Brain microvascular endothelial cell (primary cell): ENCODE results near the gene LMAN1.

Experiments
- DNase-seq: peaks from one replicate; pipeline ENCODE4 v3.0.0-alpha.2; 2020
- H3K27ac ChIP-seq: fragments of 250-450 bp; sonication (Bioruptor Pico); 2 replicates; pipeline ENCODE4 v1.5.1; 2020; ENCODE audit warnings: mild to moderate bottlenecking, moderate library complexity
- H3K27me3 ChIP-seq: fragments of 250-450 bp; sonication (Bioruptor Pico); replicated peaks from 2 replicates; pipeline ENCODE4 v1.5.1; 2020; ENCODE audit warnings: mild to moderate bottlenecking
- H3K36me3 ChIP-seq: fragments of 250-450 bp; sonication (Bioruptor Pico); replicated peaks from 2 replicates; pipeline ENCODE4 v1.5.1; 2020; ENCODE audit warnings: mild to moderate bottlenecking
- H3K4me3 ChIP-seq: 2 replicates; pipeline ENCODE4 v1.5.1; 2011; ENCODE audit warnings: low read depth, mild to moderate bottlenecking, control low read depth, low read length, moderate library complexity
- in situ Hi-C: cut with HindIII; loops from 2 replicates; pipeline ENCODE4 v1.10.0; 2017; ENCODE audit warnings: low sequenced_read_pairs, low pct_ligation_motif_present
- TF ChIP-seq, protein P1 (sequence below): IDR thresholded peaks from 2 replicates; pipeline ENCODE4 v1.5.1; 2011; ENCODE audit warnings: low read depth, mild to moderate bottlenecking, moderate library complexity, low read length, control low read depth, inconsistent platforms; ENCODE audit errors: missing control alignments

Gene LMAN1

DNA sequence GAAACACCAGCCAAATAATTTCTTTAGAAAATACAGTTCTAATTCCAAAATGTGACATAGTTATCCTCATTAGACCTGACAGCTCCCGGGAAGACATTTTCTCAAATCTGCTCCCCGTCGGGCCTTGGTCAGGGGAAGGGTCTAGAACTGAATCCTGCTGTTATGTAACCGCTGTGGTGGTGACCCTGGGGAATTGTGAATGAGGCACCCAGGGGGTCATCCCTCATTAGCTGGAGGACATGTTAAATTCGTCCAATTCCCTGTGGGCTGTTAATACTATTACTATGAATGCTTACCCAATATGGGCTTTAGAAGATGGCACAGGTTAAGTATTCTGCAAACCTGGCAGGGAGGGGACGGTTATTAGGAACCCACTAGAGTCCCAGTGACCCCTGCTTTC is 52.4 kb downstream of the LMAN1 start:
- peaks cover 11% of the 10 kb centered on the region for H3K27me3 ChIP-seq

DNA sequence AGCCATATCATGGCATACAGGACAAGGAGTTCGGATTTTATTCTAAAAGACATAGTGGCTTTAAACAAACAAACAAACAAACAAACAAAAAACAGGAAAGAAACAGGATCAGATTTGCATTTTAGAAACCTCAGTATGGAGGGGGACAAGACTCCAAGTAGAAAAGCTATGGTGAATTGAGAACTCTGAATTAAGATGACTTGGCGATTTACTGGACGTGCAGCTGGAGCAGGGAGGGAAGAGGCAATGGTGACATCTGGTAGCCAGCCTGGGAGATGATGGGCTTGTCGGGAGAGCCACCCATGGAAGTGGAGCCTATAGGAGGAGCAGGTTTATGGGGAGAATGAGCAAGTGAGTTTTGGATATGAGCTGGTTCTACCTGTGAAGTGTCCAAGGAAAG is 53.8 kb downstream of the LMAN1 start:
- no peaks in the 10 kb centered on the region for H3K36me3 ChIP-seq
- TF ChIP-seq, protein P1, sequence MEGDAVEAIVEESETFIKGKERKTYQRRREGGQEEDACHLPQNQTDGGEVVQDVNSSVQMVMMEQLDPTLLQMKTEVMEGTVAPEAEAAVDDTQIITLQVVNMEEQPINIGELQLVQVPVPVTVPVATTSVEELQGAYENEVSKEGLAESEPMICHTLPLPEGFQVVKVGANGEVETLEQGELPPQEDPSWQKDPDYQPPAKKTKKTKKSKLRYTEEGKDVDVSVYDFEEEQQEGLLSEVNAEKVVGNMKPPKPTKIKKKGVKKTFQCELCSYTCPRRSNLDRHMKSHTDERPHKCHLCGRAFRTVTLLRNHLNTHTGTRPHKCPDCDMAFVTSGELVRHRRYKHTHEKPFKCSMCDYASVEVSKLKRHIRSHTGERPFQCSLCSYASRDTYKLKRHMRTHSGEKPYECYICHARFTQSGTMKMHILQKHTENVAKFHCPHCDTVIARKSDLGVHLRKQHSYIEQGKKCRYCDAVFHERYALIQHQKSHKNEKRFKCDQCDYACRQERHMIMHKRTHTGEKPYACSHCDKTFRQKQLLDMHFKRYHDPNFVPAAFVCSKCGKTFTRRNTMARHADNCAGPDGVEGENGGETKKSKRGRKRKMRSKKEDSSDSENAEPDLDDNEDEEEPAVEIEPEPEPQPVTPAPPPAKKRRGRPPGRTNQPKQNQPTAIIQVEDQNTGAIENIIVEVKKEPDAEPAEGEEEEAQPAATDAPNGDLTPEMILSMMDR, result no peak
- peaks cover 8% of the 10 kb centered on the region for H3K27me3 ChIP-seq
- no peak overlapping the region for H3K4me3 ChIP-seq
- H3K27ac ChIP-seq, result no peak overlapping the region
- DNase-seq, result no peak
- in situ Hi-C loops, result no loop called here

More for the DNA sequence above, 52.4 kb downstream of the LMAN1 start:
- in situ Hi-C loops, result no loop called here
- Histone ChIP-seq H3K4me3 (no peak overlapping the region), H3K36me3 (no peaks in the 10 kb centered on the region), H3K27ac (no peak overlapping the region)
- TF ChIP-seq, protein P1, result no peak
- no peak for DNase-seq

DNA sequence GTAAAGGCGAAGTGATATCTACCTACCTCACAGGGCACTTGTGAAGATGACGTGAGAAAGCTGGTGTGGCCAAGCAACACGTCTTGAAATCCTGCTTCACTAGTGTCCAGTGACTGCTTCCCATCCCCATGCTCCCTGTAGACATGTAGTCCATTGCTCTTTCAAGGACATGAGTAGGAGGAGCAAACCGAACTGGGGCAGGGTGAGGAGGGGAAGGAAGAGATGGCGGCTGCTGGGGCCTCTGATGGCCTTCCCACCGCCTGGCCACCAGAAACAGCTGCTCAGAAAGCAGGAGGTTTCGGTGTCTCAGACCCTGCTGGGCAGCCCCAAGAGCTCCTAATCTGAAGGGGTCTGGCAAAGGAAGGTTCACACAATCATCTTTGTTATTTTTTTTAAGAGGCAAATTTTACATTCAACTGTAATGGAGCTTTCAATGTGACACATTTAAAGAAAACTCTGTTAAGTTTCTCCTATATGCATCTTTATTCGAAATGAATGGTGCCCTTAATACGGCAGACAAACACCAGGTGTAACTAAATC is 55.3 kb downstream of the LMAN1 start:
- in situ Hi-C loops, result no loop called here
- no peak for DNase-seq
- TF ChIP-seq, protein P1, result no peak
- H3K4me3 ChIP-seq, result no peak overlapping the region
- no peaks in the 10 kb centered on the region for H3K36me3 ChIP-seq
- H3K27ac ChIP-seq, result no peak overlapping the region
- H3K27me3 ChIP-seq, result peaks cover 5% of the 10 kb centered on the region

DNA sequence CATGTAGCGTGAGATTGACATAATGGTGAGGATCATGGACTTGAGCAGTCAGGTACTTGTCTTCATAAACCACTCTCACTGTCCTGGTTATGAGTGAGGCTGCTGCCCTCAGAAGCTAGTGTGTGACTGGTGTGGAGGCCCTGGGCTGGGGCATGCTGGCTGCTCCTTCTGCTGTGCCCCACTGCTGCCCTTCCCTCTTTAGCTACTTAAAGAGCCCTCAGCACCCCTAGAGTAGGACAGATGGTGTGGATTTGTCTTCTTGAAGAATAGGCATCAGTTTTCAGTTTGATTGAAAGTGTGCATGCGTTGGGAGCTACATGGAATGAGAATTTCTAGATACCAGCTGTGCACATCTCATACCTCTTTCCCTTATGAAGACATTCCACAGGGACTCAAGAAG is 56.1 kb downstream of the LMAN1 start:
- Histone ChIP-seq H3K27me3 (peaks cover 6% of the 10 kb centered on the region), H3K4me3 (no peak overlapping the region), H3K36me3 (no peaks in the 10 kb centered on the region), H3K27ac (no peak overlapping the region)
- in situ Hi-C loops, result no loop called here
- TF ChIP-seq, protein P1, result no peak
- DNase-seq, result no peak

DNA sequence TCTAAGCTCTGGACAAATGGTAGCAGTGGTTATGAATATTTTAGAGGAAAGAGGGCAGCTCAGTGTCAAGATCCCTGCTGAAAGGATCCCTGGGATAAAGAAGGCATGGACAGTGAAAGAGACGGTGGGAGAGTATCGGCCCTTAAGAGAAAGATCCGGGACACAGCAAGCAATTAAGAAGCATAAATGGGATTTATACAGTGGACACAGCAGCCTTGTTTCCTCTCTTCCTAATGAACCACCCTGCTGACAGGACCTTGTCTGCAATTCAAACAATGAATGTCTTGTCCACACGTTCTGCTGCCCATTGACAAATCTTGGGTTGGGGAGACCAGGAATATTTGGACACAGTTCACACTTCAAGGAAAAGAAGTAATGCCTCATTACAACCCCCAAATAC is 57.1 kb downstream of the LMAN1 start:
- H3K27ac ChIP-seq, result no peak overlapping the region
- in situ Hi-C loops, result no loop called here
- no peak overlapping the region for H3K4me3 ChIP-seq
- TF ChIP-seq, protein P1, result no peak
- H3K27me3 ChIP-seq, result peaks cover 6% of the 10 kb centered on the region
- no peak for DNase-seq
- H3K36me3 ChIP-seq, result no peaks in the 10 kb centered on the region

DNA sequence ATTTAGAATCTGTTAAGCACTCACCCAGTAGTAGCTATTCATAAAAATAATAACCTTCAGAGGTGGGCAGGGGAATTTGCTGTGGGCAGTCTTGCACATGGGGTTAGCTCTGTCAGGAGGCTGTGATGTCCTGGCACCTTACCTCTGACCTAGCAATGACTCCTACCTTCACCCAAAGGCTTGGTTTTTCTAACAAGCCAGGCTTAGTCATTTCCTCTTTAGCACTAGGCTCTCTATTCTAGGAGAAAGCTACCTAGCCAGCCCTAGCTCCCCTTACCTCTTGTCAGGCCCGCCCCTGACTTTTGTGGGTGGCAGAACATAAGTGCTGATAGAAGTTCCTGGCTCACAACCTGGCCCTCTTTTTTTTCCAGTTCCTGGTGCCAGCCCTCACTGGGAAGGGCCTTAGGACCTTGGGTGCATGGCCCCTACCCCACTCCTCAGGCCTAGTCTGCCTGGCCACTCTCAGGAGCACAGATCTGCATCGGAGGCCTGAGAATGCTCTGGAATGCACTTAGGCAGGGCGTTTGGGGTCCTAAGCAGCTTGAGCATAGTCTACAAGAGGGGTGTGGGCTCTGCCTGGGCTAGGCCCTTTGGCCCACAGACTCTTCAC is 58.3 kb downstream of the LMAN1 start:
- Histone ChIP-seq H3K36me3 (no peaks in the 10 kb centered on the region), H3K27ac (no peak overlapping the region), H3K27me3 (peaks cover 4% of the 10 kb centered on the region), H3K4me3 (no peak overlapping the region)
- in situ Hi-C loops, result no loop called here
- TF ChIP-seq, protein P1, result no peak
- no peak for DNase-seq
